CD4-positive, alpha-beta memory T cell (primary cell): ENCODE results near the gene IP6K2. TPM values are rescaled to one million over a fixed set of nuclear protein-coding genes. Genes with fewer than 3 reads are reported as not detected.
A peak's percentile ranks its signal among the peaks of the same experiment; 100 is the strongest.

Source experiments
- CTCF ChIA-PET: fragments of 350-600 bp; sonication (Branson Sonifier 250); formaldehyde crosslinking; loops from one replicate; lab custom pipeline; 2021; ENCODE audit warnings: inconsistent platforms; ENCODE audit not compliant: partially characterized antibody; lab: Charles Lee
- POLR2A ChIA-PET: fragments of 350-600 bp; sonication (Branson Sonifier 250); formaldehyde crosslinking; loops from one replicate; lab custom pipeline; 2021; ENCODE audit not compliant: partially characterized antibody; lab: Charles Lee
- DNase-seq, 5 donors: peaks; one replicate each; pipeline versions ENCODE4 v3.0.0 to v3.0.0-alpha.2; 2020 to 2022; ENCODE audit warnings: mixed read lengths in 1 of 5
- H3K27ac ChIP-seq: one replicate; pipeline ENCODE4 v1.7.0; 2013; ENCODE audit warnings: low read depth, low read length
- H3K27me3 ChIP-seq: 2 replicates; pipeline ENCODE4 v1.7.0; 2013; ENCODE audit warnings: mild to moderate bottlenecking, low read length, moderate library complexity; ENCODE audit not compliant: insufficient read depth
- H3K36me3 ChIP-seq: 2 replicates; pipeline ENCODE4 v1.7.0; 2013; ENCODE audit warnings: mild to moderate bottlenecking, low read length, moderate library complexity; ENCODE audit not compliant: insufficient read depth
- H3K4me1 ChIP-seq: 2 replicates; pipeline ENCODE4 v1.7.0; 2013; ENCODE audit warnings: mild to moderate bottlenecking, low read length, moderate library complexity; ENCODE audit not compliant: insufficient read depth
- H3K4me3 ChIP-seq, 2 donors: one replicate each; pipeline ENCODE4 v1.7.0; 2013; ENCODE audit warnings: low read length in 2 of 2, mild to moderate bottlenecking in 1 of 2
- H3K9me3 ChIP-seq, 2 donors: one replicate each; pipeline ENCODE4 v1.7.0; 2013; ENCODE audit warnings: low read length in 2 of 2, control low read depth in 1 of 2; ENCODE audit not compliant: control insufficient read depth in 1 of 2
- H3K27ac Mint-ChIP-seq, 7 donors: one replicate each; pipeline ENCODE4 v1.8.0; 2020 to 2021; ENCODE audit warnings: mixed read lengths in 7 of 7, mild to moderate bottlenecking in 6 of 7, inconsistent platforms in 3 of 7, moderate library complexity in 3 of 7
- H3K27me3 Mint-ChIP-seq, 2 donors: one replicate each; pipeline ENCODE4 v1.8.0; 2020 to 2021; ENCODE audit warnings: mixed read lengths in 2 of 2
- H3K36me3 Mint-ChIP-seq, 2 donors: one replicate each; pipeline ENCODE4 v1.8.0; 2020 to 2021; ENCODE audit warnings: mixed read lengths in 2 of 2, inconsistent platforms in 1 of 2, mild to moderate bottlenecking in 1 of 2
- H3K4me1 Mint-ChIP-seq, 4 donors: one replicate each; pipeline ENCODE4 v1.8.0; 2020 to 2021; ENCODE audit warnings: mixed read lengths in 4 of 4, mild to moderate bottlenecking in 1 of 4
- H3K4me3 Mint-ChIP-seq, 8 donors: one replicate each; pipeline ENCODE4 v1.8.0; 2020 to 2021; ENCODE audit warnings: mixed read lengths in 8 of 8, mild to moderate bottlenecking in 7 of 8, moderate library complexity in 6 of 8, inconsistent platforms in 3 of 8
- H3K9me3 Mint-ChIP-seq, 8 donors: one replicate each; pipeline ENCODE4 v1.8.0; 2020 to 2021; ENCODE audit warnings: mixed read lengths in 8 of 8, mild to moderate bottlenecking in 5 of 8, inconsistent platforms in 3 of 8, moderate library complexity in 1 of 8
- intact Hi-C: fragments of 100-400 bp; cut with micrococcal nuclease; formaldehyde crosslinking; loops from one replicate; pipeline ENCODE4 v1.15.1; 2023
- polyA plus RNA-seq, 2 donors: library from polyadenylated mRNA; unstranded; fragments of 300-500 nt; fragmentation: Illumina TruSeq; gene quantifications; one replicate each; pipeline ENCODE4 v1.2.3, GENCODE V29; 2021
- total RNA-seq, 2 experiments: library from RNA; stranded (reverse); gene quantifications; one replicate each; pipeline ENCODE4 v1.2.3, GENCODE V29; 2021

Gene IP6K2
- total and polyA plus RNA-seq, 4 experiments from 2014 or later = 49.4 to 91.8 (median 67.4) TPM

GRCh38 chr3:48651771-48652170 lies 65.2 kb downstream of the IP6K2 start:
- H3K4me3 ChIP-seq = no peak overlapping the region
- no peaks in the 10 kb centered on the region for H3K36me3 ChIP-seq
- H3K4me1 ChIP-seq = peaks cover 12% of the 10 kb centered on the region
- H3K27ac Mint-ChIP-seq = no peak overlapping the region
- no peaks in the 10 kb centered on the region for H3K9me3 ChIP-seq
- no peaks in the 10 kb centered on the region for H3K27me3 ChIP-seq
- ChIA-PET CTCF (no interaction called here), POLR2A (no interaction called here)
- H3K4me3 Mint-ChIP-seq = no peak overlapping the region
- H3K9me3 Mint-ChIP-seq = no peaks in the 10 kb centered on the region
- DNase-seq = no peak
- peaks cover 0 to 1% of the 10 kb centered on the region in 2 donors for H3K36me3 Mint-ChIP-seq
- peaks cover 5 to 15% (median 10%) of the 10 kb centered on the region in 4 donors for H3K4me1 Mint-ChIP-seq
- H3K27ac ChIP-seq = no peak overlapping the region
- intact Hi-C loops = no loop called here
- no peaks in the 10 kb centered on the region for H3K27me3 Mint-ChIP-seq

DNA sequence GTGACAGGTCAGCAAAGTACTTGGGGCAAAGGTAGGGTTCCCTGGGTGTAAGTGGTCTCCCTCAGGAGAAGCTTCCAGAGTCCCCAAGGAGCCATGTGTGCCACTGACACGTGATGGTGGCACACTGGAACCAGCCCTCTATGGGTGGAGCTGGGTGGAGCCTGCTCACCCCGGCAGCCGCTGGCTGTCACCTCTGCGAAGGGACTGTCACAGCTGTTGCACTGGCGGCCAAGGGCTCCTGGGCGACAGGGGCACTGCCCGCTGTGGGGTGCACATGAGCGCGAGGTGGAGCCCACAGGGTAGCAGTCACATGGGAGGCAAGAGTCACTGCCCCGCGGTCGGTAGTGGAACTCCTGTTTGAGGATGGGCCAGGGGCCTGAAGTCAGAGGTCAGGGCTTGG lies 66.3 kb downstream of the IP6K2 start:
- H3K9me3 ChIP-seq = no peaks in the 10 kb centered on the region
- ChIA-PET POLR2A (no interaction called here), CTCF (no interaction called here)
- H3K4me3 ChIP-seq = no peak overlapping the region
- intact Hi-C loops = no loop called here
- Mint-ChIP-seq H3K27ac (peak overlapping the region in 1 of 7 donors; percentile 23), H3K4me1 (peaks cover 5 to 12% (median 8%) of the 10 kb centered on the region in 4 donors), H3K4me3 (peak overlapping the region in 1 of 8 donors; percentile 20), H3K36me3 (no peaks in the 10 kb centered on the region), H3K27me3 (no peaks in the 10 kb centered on the region), H3K9me3 (no peaks in the 10 kb centered on the region)
- no peaks in the 10 kb centered on the region for H3K27me3 ChIP-seq
- no peak for DNase-seq
- H3K36me3 ChIP-seq = no peaks in the 10 kb centered on the region
- no peak overlapping the region for H3K27ac ChIP-seq
- H3K4me1 ChIP-seq = peaks cover 8% of the 10 kb centered on the region

GRCh38 chr3:48648188-48648850 lies 68.7 kb downstream of the IP6K2 start:
- no peaks in the 10 kb centered on the region for H3K9me3 ChIP-seq
- H3K27me3 ChIP-seq = no peaks in the 10 kb centered on the region
- Mint-ChIP-seq H3K4me3 (no peak overlapping the region), H3K4me1 (no peaks in the 10 kb centered on the region), H3K36me3 (no peaks in the 10 kb centered on the region), H3K27me3 (no peaks in the 10 kb centered on the region), H3K27ac (no peak overlapping the region), H3K9me3 (no peaks in the 10 kb centered on the region)
- no peak overlapping the region for H3K4me3 ChIP-seq
- no peak overlapping the region for H3K27ac ChIP-seq
- no peaks in the 10 kb centered on the region for H3K36me3 ChIP-seq
- POLR2A ChIA-PET = no interaction called here
- no peak for DNase-seq
- no peaks in the 10 kb centered on the region for H3K4me1 ChIP-seq
- CTCF ChIA-PET = interaction anchor here (1.4 kb wide), 1 partner anchor 16 kb away, joined by 3 read pairs; no protein-coding TSS in a partner anchor
- intact Hi-C loops = no loop called here

DNA sequence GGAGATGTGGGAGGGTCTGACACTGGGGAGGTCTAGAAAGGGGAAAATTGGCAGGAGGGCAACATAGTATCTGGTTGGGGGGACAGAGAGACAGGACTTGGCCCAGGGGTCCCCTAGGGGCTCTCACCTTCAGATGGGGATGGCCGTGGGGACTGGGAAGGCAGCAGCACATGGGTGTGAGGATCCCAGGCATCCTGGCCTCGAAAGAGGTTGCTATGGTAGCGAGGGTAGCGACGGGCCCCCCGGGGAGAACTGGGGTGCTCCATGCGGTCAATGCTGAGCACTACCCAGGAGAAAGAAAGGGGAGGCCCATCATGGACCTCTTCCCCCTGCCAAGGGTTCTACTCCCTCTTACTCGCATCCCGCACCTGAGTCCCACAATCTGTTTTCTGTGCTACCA lies 69.3 kb downstream of the IP6K2 start:
- CTCF ChIA-PET = no interaction called here
- no peaks in the 10 kb centered on the region for H3K36me3 ChIP-seq
- no peaks in the 10 kb centered on the region for H3K36me3 Mint-ChIP-seq
- H3K4me3 ChIP-seq = no peak overlapping the region
- no peaks in the 10 kb centered on the region for H3K27me3 ChIP-seq
- DNase-seq = no peak
- no peaks in the 10 kb centered on the region for H3K4me1 Mint-ChIP-seq
- no peak overlapping the region for H3K4me3 Mint-ChIP-seq
- H3K27ac ChIP-seq = no peak overlapping the region
- no peaks in the 10 kb centered on the region for H3K27me3 Mint-ChIP-seq
- H3K9me3 ChIP-seq = no peaks in the 10 kb centered on the region
- no peak overlapping the region for H3K27ac Mint-ChIP-seq
- intact Hi-C loops = no loop called here
- no peaks in the 10 kb centered on the region for H3K4me1 ChIP-seq
- H3K9me3 Mint-ChIP-seq = no peaks in the 10 kb centered on the region
- POLR2A ChIA-PET = no interaction called here

DNA sequence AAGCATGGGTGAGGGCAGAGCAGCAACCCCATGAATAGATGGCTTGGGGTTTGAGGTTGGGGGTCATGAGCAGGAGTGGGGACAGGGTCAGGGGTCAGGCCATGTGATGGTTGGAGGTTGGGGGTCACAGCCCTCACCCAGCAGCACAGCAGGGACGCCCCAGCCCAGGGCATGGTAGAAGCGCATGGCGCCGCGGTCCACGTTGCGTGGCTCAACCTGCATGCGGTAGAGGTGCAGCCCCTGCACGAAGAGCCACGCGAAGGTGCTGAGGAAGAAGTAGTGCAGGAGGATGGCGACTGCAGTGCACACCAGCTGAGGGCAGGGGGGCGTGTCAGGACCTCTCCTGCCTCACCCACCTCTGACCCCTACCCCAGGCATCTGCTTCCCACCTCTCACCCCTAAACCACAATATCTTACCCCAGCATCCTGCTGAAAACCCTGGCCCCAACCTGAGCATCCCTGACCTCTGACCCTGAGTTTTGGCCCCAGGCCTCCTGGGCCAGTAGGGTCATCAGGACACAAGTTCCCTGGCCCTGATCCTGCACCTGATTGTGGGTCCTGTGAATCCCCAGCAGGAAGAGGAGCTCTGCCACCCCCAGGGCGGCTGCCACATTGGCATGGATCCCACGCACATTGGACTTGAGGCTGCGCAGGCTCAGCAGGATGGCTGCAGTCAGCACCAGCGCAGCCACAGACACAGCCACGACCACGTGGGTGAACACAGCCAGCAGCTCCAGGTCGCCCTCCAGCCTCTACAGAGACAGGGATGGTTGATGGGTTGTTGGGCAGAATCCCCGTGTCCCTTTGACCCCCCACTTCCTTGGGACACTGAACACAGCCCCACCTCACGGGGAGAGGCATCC lies 71.9 kb downstream of the IP6K2 start:
- H3K9me3 ChIP-seq = no peaks in the 10 kb centered on the region
- H3K27ac Mint-ChIP-seq = no peak overlapping the region
- intact Hi-C loops = no loop called here
- ChIA-PET POLR2A (no interaction called here), CTCF (no interaction called here)
- no peaks in the 10 kb centered on the region for H3K27me3 ChIP-seq
- no peak overlapping the region for H3K27ac ChIP-seq
- H3K36me3 ChIP-seq = no peaks in the 10 kb centered on the region
- no peak overlapping the region for H3K4me3 ChIP-seq
- DNase-seq = no peak
- peaks cover 0 to 1% of the 10 kb centered on the region in 2 donors for H3K27me3 Mint-ChIP-seq
- H3K4me1 Mint-ChIP-seq = no peaks in the 10 kb centered on the region
- no peaks in the 10 kb centered on the region for H3K36me3 Mint-ChIP-seq
- H3K4me3 Mint-ChIP-seq = no peak overlapping the region
- peaks cover 0 to 2% (median 0%) of the 10 kb centered on the region in 8 donors for H3K9me3 Mint-ChIP-seq
- no peaks in the 10 kb centered on the region for H3K4me1 ChIP-seq

DNA sequence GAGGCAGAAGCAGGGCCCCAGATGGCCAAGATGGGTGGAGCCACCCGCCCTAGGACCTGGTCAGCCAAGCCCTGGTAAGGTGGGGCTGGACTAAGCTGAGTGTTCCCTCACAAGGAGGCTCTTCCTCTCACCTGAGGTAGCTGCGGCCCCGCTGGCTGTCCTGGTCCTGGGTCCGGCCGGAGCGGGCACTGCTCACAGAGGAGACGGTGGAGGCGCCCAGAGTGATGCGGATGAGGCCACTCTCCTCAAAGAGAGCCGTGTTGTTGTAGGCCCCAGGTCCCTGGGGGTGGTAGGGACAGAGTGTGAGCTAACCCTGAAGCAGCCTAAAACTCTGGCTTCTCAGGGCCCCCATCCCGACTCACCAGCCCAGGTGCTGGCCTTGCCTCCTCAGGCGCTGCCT lies 74.4 kb downstream of the IP6K2 start:
- no peaks in the 10 kb centered on the region for H3K27me3 ChIP-seq
- Mint-ChIP-seq H3K27ac (no peak overlapping the region), H3K4me1 (no peaks in the 10 kb centered on the region), H3K4me3 (no peak overlapping the region), H3K36me3 (no peaks in the 10 kb centered on the region), H3K9me3 (peaks cover 0 to 2% (median 0%) of the 10 kb centered on the region in 8 donors), H3K27me3 (peaks cover 0 to 1% of the 10 kb centered on the region in 2 donors)
- ChIA-PET CTCF (no interaction called here), POLR2A (no interaction called here)
- no peaks in the 10 kb centered on the region for H3K4me1 ChIP-seq
- no peak overlapping the region for H3K4me3 ChIP-seq
- intact Hi-C loops = no loop called here
- DNase-seq = peak in 1 of 5 donors; percentile 6
- no peaks in the 10 kb centered on the region for H3K9me3 ChIP-seq
- H3K36me3 ChIP-seq = no peaks in the 10 kb centered on the region
- no peak overlapping the region for H3K27ac ChIP-seq

DNA sequence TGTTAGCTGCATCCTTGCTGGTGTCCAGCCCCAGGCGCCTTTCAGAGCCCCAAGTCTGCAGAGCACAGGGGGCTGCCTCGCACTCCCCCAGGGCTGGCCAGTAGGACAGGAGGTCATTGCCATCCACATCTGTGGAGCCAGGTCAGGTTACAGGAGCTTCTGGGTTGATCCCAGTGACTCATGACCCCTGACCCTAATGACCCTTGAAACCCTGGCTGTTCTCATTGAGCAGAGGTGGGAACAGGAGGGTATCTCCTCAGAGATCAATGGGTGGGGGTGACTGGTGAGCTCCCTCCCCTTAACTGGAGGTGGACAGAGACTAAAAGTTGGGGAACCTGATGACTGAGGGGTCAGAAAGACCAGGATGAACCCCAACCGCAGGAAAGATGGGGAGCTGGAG lies 75.6 kb downstream of the IP6K2 start:
- H3K27me3 Mint-ChIP-seq = peaks cover 0 to 1% of the 10 kb centered on the region in 2 donors
- H3K4me3 ChIP-seq = no peak overlapping the region
- intact Hi-C loops = no loop called here
- POLR2A ChIA-PET = no interaction called here
- peaks cover 0 to 7% (median under 1%) of the 10 kb centered on the region in 4 donors for H3K4me1 Mint-ChIP-seq
- H3K4me1 ChIP-seq = peaks cover under 1% of the 10 kb centered on the region
- H3K9me3 Mint-ChIP-seq = peaks cover 0 to 2% (median 0%) of the 10 kb centered on the region in 8 donors
- no peak overlapping the region for H3K4me3 Mint-ChIP-seq
- H3K27me3 ChIP-seq = no peaks in the 10 kb centered on the region
- H3K27ac Mint-ChIP-seq = no peak overlapping the region
- no peak overlapping the region for H3K27ac ChIP-seq
- no peaks in the 10 kb centered on the region for H3K36me3 ChIP-seq
- DNase-seq = no peak
- CTCF ChIA-PET = no interaction called here
- H3K9me3 ChIP-seq = no peaks in the 10 kb centered on the region
- H3K36me3 Mint-ChIP-seq = no peaks in the 10 kb centered on the region
